HepG2 (cell line): ENCODE data around the gene CREBZF. TPM values are rescaled to one million over a fixed set of nuclear protein-coding genes. Genes with fewer than 3 reads are reported as not detected.

Experiments used
- AGO1 ChIP-seq: fragments of 200-400 bp; formaldehyde crosslinking; IDR thresholded peaks from 2 replicates; pipeline ENCODE4 v1.6.1; 2017; ENCODE audit warnings: mild to moderate bottlenecking, low read depth, low read length, moderate library complexity; ENCODE audit not compliant: poor library complexity, severe bottlenecking
- CHD2 ChIP-seq: IDR thresholded peaks from 2 replicates; pipeline ENCODE4 v1.6.1; 2011; ENCODE audit warnings: low read depth, low read length, improper control_type of control experiment
- DDIT3 ChIP-seq: sonication (generic); formaldehyde crosslinking; IDR thresholded peaks from 2 replicates; pipeline ENCODE4 v1.4.0; 2020; ENCODE audit warnings: mild to moderate bottlenecking, missing genetic modification reagents
- FOXA3 ChIP-seq: IDR thresholded peaks from 2 replicates; pipeline ENCODE4 v1.6.1; 2016; ENCODE audit warnings: missing genetic modification reagents, missing compliant biosample characterization
- GPN1 ChIP-seq: sonication (generic); formaldehyde crosslinking; IDR thresholded peaks from 2 replicates; pipeline ENCODE4 v1.5.1; 2020; ENCODE audit warnings: missing genetic modification reagents, borderline replicate concordance
- HDAC1 ChIP-seq: sonication (generic); formaldehyde crosslinking; IDR thresholded peaks from 2 replicates; pipeline ENCODE4 v1.5.1; 2020; ENCODE audit warnings: mild to moderate bottlenecking, missing genetic modification reagents
- HNRNPK ChIP-seq: fragments of 200-400 bp; formaldehyde crosslinking; IDR thresholded peaks from 2 replicates; pipeline ENCODE4 v1.6.1; 2018; ENCODE audit warnings: low read length, low read depth, moderate library complexity, mild to moderate bottlenecking; ENCODE audit not compliant: poor library complexity, severe bottlenecking
- HOXD1 ChIP-seq: sonication (generic); formaldehyde crosslinking; IDR thresholded peaks from 2 replicates; pipeline ENCODE4 v1.5.0; 2020; ENCODE audit warnings: missing genetic modification reagents
- KIAA2018 ChIP-seq: sonication (generic); formaldehyde crosslinking; IDR thresholded peaks from 2 replicates; pipeline ENCODE4 v1.5.0; 2020; ENCODE audit warnings: mild to moderate bottlenecking, missing genetic modification reagents, borderline replicate concordance
- SCMH1 ChIP-seq: sonication (generic); formaldehyde crosslinking; IDR thresholded peaks from 2 replicates; pipeline ENCODE4 v1.9.0; 2021; ENCODE audit warnings: missing genetic modification reagents, mild to moderate bottlenecking, borderline replicate concordance
- SMAD1 ChIP-seq: sonication (generic); formaldehyde crosslinking; IDR thresholded peaks from 2 replicates; pipeline ENCODE4 v1.4.0; 2020; ENCODE audit warnings: missing genetic modification reagents, low read depth, mild to moderate bottlenecking, borderline replicate concordance
- TSC22D2 ChIP-seq: sonication (generic); formaldehyde crosslinking; IDR thresholded peaks from 2 replicates; pipeline ENCODE4 v1.5.1; 2020; ENCODE audit warnings: missing genetic modification reagents, mild to moderate bottlenecking, borderline replicate concordance
- ZBTB14 ChIP-seq: sonication (generic); formaldehyde crosslinking; IDR thresholded peaks from 2 replicates; pipeline ENCODE4 v1.4.0; 2020; ENCODE audit warnings: missing genetic modification reagents
- ZBTB26 ChIP-seq: IDR thresholded peaks from 2 replicates; pipeline ENCODE4 v1.6.1; 2016; ENCODE audit warnings: missing compliant biosample characterization, missing genetic modification reagents, borderline replicate concordance
- ZFP37 ChIP-seq: sonication (generic); formaldehyde crosslinking; IDR thresholded peaks from 2 replicates; pipeline ENCODE4 v1.4.0; 2020; ENCODE audit warnings: missing genetic modification reagents, borderline replicate concordance
- ZNF124 ChIP-seq: sonication (generic); formaldehyde crosslinking; IDR thresholded peaks from 2 replicates; pipeline ENCODE4 v1.4.0; 2020; ENCODE audit warnings: missing genetic modification reagents
- ZNF367 ChIP-seq: sonication (generic); formaldehyde crosslinking; IDR thresholded peaks from 2 replicates; pipeline ENCODE4 v1.4.0; 2020; ENCODE audit warnings: missing genetic modification reagents, borderline replicate concordance
- ZNF567 ChIP-seq: sonication (generic); formaldehyde crosslinking; IDR thresholded peaks from 2 replicates; pipeline ENCODE4 v1.8.1; 2023; ENCODE audit warnings: mild to moderate bottlenecking, missing genetic modification reagents, borderline replicate concordance
- polyA plus RNA-seq, 8 experiments: library from polyadenylated mRNA; depleted of rRNA in 3 of 8; stranded (reverse) in 7 of 8; unstranded in 1 of 8; fragments of >200 nt; fragmentation: Illumina TruSeq in 4 of 8; extraction: Trizol in 4 of 8; gene quantifications; 2 replicates each; pipeline versions ENCODE4 v1.2.1 to v1.2.3, GENCODE V29; 2011 to 2016; ENCODE audit warnings: low read depth in 4 of 8, missing spikeins in 1 of 8, mixed read lengths in 1 of 8; ENCODE audit not compliant: insufficient read depth in 1 of 8
- total RNA-seq, 5 experiments: library from RNA; depleted of rRNA; stranded (reverse); fragments of >200 nt; fragmentation: Illumina TruSeq; extraction: Trizol; gene quantifications; 2 replicates each; pipeline ENCODE4 v1.2.3, GENCODE V29; 2016; ENCODE audit warnings: low read depth in 1 of 5

CREBZF gene
- total and polyA plus RNA-seq, 2 of the 13 experiments (the other 11 are each of a cell fraction or from before 2014, with no cell fraction given) = 30.6 to 43.1 TPM

- no peak for TF ChIP-seq CHD2
- no peak for TF ChIP-seq ZFP37 (CRISPR knock-in tag)
- no peak for TF ChIP-seq ZNF367
- no peak for TF ChIP-seq SCMH1 (CRISPR knock-in tag)
- TF ChIP-seq AGO1 = no peak
- TF ChIP-seq FOXA3 (CRISPR knock-in tag) = no peak
- TF ChIP-seq ZBTB26 (CRISPR knock-in tag) = no peak
- no peak for TF ChIP-seq HDAC1
- TF ChIP-seq HNRNPK = no peak
- no peak for TF ChIP-seq KIAA2018 (CRISPR knock-in tag)
- TF ChIP-seq ZBTB14 (CRISPR knock-in tag) = no peak
- TF ChIP-seq HOXD1 (CRISPR knock-in tag) = no peak
- no peak for TF ChIP-seq SMAD1 (CRISPR knock-in tag)
- no peak for TF ChIP-seq ZNF567 (CRISPR knock-in tag)
- no peak for TF ChIP-seq GPN1
- no peak for TF ChIP-seq ZNF124 (CRISPR knock-in tag)
- TF ChIP-seq TSC22D2 (CRISPR knock-in tag) = no peak
- TF ChIP-seq DDIT3 = no peak
Measured at GRCh38 chr11:85682330-85683305, 17.7 kb upstream of the CREBZF start (continued).
